Measurements from ENCODE around the gene CDH13.
A peak's percentile ranks its signal among the peaks of the same experiment; 100 is the strongest.

Gene CDH13

GRCh38 chr16:82629441-82630027 lies 2.8 kb downstream of the CDH13 start:
- DNase-seq: no peak

- DNase-seq: no peak
These were observed 3.5 kb downstream of the CDH13 start for GRCh38 chr16:82630219-82630618.

- no peak for DNase-seq
These were observed 3.9 kb downstream of the CDH13 start for GRCh38 chr16:82630688-82631087.

GRCh38 chr16:82631701-82632685 lies 5.2 kb downstream of the CDH13 start:
- DNase-seq: no peak

GRCh38 chr16:82633964-82634600 lies 7.3 kb downstream of the CDH13 start:
- DNase-seq: no peak

GRCh38 chr16:82634955-82635610 lies 8.3 kb downstream of the CDH13 start:
- DNase-seq: peak; percentile 33

- DNase-seq: no peak
These were observed 9.7 kb downstream of the CDH13 start for GRCh38 chr16:82636485-82636884.

- no peak for DNase-seq
These were observed 10.2 kb downstream of the CDH13 start for GRCh38 chr16:82636958-82637357.

GRCh38 chr16:82638095-82638798 lies 11.5 kb downstream of the CDH13 start:
- DNase-seq: no peak

GRCh38 chr16:82639263-82639662 lies 12.5 kb downstream of the CDH13 start:
- DNase-seq: no peak

GRCh38 chr16:82639666-82640336 lies 13.0 kb downstream of the CDH13 start:
- DNase-seq: peak; percentile 52

- peak; percentile 65 for DNase-seq
These were observed 14.7 kb downstream of the CDH13 start for GRCh38 chr16:82641336-82641984.

- DNase-seq: no peak
These were observed 16.4 kb downstream of the CDH13 start for GRCh38 chr16:82643136-82643535.

- no peak for DNase-seq
These were observed 17.3 kb downstream of the CDH13 start for GRCh38 chr16:82643936-82644630.

GRCh38 chr16:82646504-82646903 lies 19.7 kb downstream of the CDH13 start:
- no peak for DNase-seq

- DNase-seq: no peak
These were observed 23.0 kb downstream of the CDH13 start for GRCh38 chr16:82649766-82650165.

- DNase-seq: no peak
These were observed 24.0 kb downstream of the CDH13 start for GRCh38 chr16:82650804-82651203.

- peak; percentile 43 for DNase-seq
These were observed 25.3 kb downstream of the CDH13 start for GRCh38 chr16:82651921-82652601.

GRCh38 chr16:82652826-82653225 lies 26.1 kb downstream of the CDH13 start:
- no peak for DNase-seq

All from activated CD4-positive, alpha-beta T cell treated with anti-CD3 and anti-CD28 coated beads, Interleukin-2, amount 50 U/mL, for 16 hours (primary cell).